IMR-90 (cell line): ENCODE data around the gene EPN2. TPM values are rescaled to one million over a fixed set of nuclear protein-coding genes. Genes with fewer than 3 reads are reported as not detected.

Experiments
- ATAC-seq: fragments of 200-7000 bp; cut with Tn5 transposase; 2 replicates; pipeline ENCODE4 v1.9.1; 2020; ENCODE audit warnings: low read depth, mild to moderate bottlenecking, moderate library complexity
- BruUV-seq: library from RNA; stranded (reverse); fragments of 400-500 nt; replicated peaks from 2 replicates; lab custom pipeline; 2021; lab: Mats Ljungman, UMichigan
- CTCF ChIA-PET: fragments of 300-600 bp; formaldehyde crosslinking; extraction: SDS; loops from one replicate; lab custom pipeline; 2021; ENCODE audit warnings: antibody characterized with exemption; lab: Yijun Ruan, JAX
- POLR2A ChIA-PET: fragments of 300-600 bp; sonication (Branson Sonifier 250); formaldehyde crosslinking; loops from one replicate; lab custom pipeline; 2022; ENCODE audit warnings: antibody characterized with exemption; ENCODE audit not compliant: unreplicated experiment; lab: Charles Lee
- DNase-seq: peaks from one replicate; pipeline ENCODE4 v3.0.0; 2013
- H2AFZ ChIP-seq: replicated peaks from 2 replicates; pipeline ENCODE3; 2013; ENCODE audit warnings: low read length, mild to moderate bottlenecking; ENCODE audit not compliant: poor library complexity
- H2AK5ac ChIP-seq: 2 replicates; pipeline ENCODE4 v1.6.1; 2013; ENCODE audit warnings: low read depth, low read length, inconsistent platforms
- H2AK9ac ChIP-seq: replicated peaks from 2 replicates; pipeline ENCODE3; 2013; ENCODE audit warnings: mild to moderate bottlenecking, low read depth, low read length, moderate library complexity; ENCODE audit not compliant: poor library complexity
- H2BK120ac ChIP-seq: 2 replicates; pipeline ENCODE4 v1.6.1; 2013; ENCODE audit warnings: low read depth, low read length, inconsistent platforms
- H2BK15ac ChIP-seq: 3 replicates; pipeline ENCODE4 v1.6.1; 2013; ENCODE audit warnings: low read depth, low read length, inconsistent platforms
- H2BK20ac ChIP-seq: 2 replicates; pipeline ENCODE4 v1.6.1; 2013; ENCODE audit warnings: low read depth, mild to moderate bottlenecking, inconsistent platforms, low read length, moderate library complexity
- H2BK5ac ChIP-seq: 2 replicates; pipeline ENCODE4 v1.6.1; 2013; ENCODE audit warnings: mild to moderate bottlenecking, low read depth, low read length, inconsistent platforms; ENCODE audit not compliant: poor library complexity, severe bottlenecking
- H3K14ac ChIP-seq: replicated peaks from 2 replicates; pipeline ENCODE4 v1.6.1; 2013; ENCODE audit warnings: low read depth, low read length, inconsistent platforms
- H3K18ac ChIP-seq: 2 replicates; pipeline ENCODE4 v1.6.1; 2013; ENCODE audit warnings: low read depth, low read length, control low read depth
- H3K23ac ChIP-seq: 2 replicates; pipeline ENCODE4 v1.6.1; 2013; ENCODE audit warnings: low read depth, low read length, inconsistent platforms
- H3K27ac ChIP-seq: 2 replicates; pipeline ENCODE4 v1.5.1; 2013; ENCODE audit warnings: mild to moderate bottlenecking, control low read depth, low read length; ENCODE audit not compliant: insufficient read depth
- H3K27me3 ChIP-seq: 2 replicates; pipeline ENCODE4 v1.6.1; 2013; ENCODE audit warnings: low read length; ENCODE audit not compliant: control insufficient read depth, insufficient read depth
- H3K36me3 ChIP-seq: 2 replicates; pipeline ENCODE4 v1.6.1; 2013; ENCODE audit warnings: low read length, mixed read lengths; ENCODE audit not compliant: control insufficient read depth, insufficient read depth
- H3K4ac ChIP-seq: 2 replicates; pipeline ENCODE4 v1.6.1; 2013; ENCODE audit warnings: low read depth, low read length, inconsistent platforms
- H3K4me1 ChIP-seq: 2 replicates; pipeline ENCODE4 v1.6.1; 2013; ENCODE audit warnings: low read length, mixed read lengths; ENCODE audit not compliant: control insufficient read depth, insufficient read depth
- H3K4me2 ChIP-seq: 2 replicates; pipeline ENCODE4 v1.6.1; 2013; ENCODE audit warnings: low read depth, mild to moderate bottlenecking, control low read depth, low read length, moderate library complexity
- H3K4me3 ChIP-seq: 2 replicates; pipeline ENCODE4 v1.5.1; 2013; ENCODE audit warnings: low read depth, mild to moderate bottlenecking, control low read depth, low read length, moderate library complexity; ENCODE audit not compliant: insufficient read depth
- H3K56ac ChIP-seq: 2 replicates; pipeline ENCODE4 v1.6.1; 2013; ENCODE audit warnings: low read length, inconsistent platforms; ENCODE audit not compliant: insufficient read depth; ENCODE audit errors: extremely low read depth
- H3K79me1 ChIP-seq, 2 experiments: 2 replicates each; pipeline ENCODE4 v1.6.1; 2013; ENCODE audit warnings: low read length in 2 of 2, inconsistent platforms in 1 of 2, low read depth in 1 of 2
- H3K9ac ChIP-seq: 2 replicates; pipeline ENCODE4 v1.6.1; 2013; ENCODE audit warnings: low read depth, low read length, control low read depth
- H3K9me1 ChIP-seq: 2 replicates; pipeline ENCODE4 v1.6.1; 2013; ENCODE audit warnings: low read length, inconsistent platforms; ENCODE audit not compliant: insufficient read depth
- H3K9me3 ChIP-seq: 2 replicates; pipeline ENCODE4 v1.6.1; 2013; ENCODE audit warnings: low read length; ENCODE audit not compliant: control insufficient read depth, insufficient read depth
- H4K20me1 ChIP-seq: 2 replicates; pipeline ENCODE4 v1.6.1; 2013; ENCODE audit warnings: low read length, inconsistent platforms; ENCODE audit not compliant: insufficient read depth
- H4K5ac ChIP-seq: 2 replicates; pipeline ENCODE4 v1.6.1; 2013; ENCODE audit warnings: mild to moderate bottlenecking, low read depth, low read length, control low read depth
- H4K8ac ChIP-seq, 2 experiments: 2 replicates each; pipeline ENCODE4 v1.6.1; 2013; ENCODE audit warnings: low read depth in 2 of 2, low read length in 2 of 2, control low read depth in 1 of 2, inconsistent platforms in 1 of 2
- H4K91ac ChIP-seq: 2 replicates; pipeline ENCODE4 v1.6.1; 2013; ENCODE audit warnings: low read depth, low read length, inconsistent platforms; ENCODE audit not compliant: insufficient read depth
- BHLHE40 ChIP-seq: fragments of 150-350 bp; IDR thresholded peaks from 2 replicates; pipeline ENCODE4 v1.6.1; 2016; ENCODE audit warnings: mild to moderate bottlenecking, low read depth, low read length
- CEBPB ChIP-seq: IDR thresholded peaks from 2 replicates; pipeline ENCODE4 v1.6.1; 2012; ENCODE audit warnings: low read depth, low read length, improper control_type of control experiment
- CHD1 ChIP-seq: IDR thresholded peaks from 2 replicates; pipeline ENCODE4 v1.6.1; 2012; ENCODE audit warnings: low read depth, low read length, improper control_type of control experiment
- CTCF ChIP-seq: conservative IDR thresholded peaks from 2 replicates; pipeline ENCODE4 v1.5.1; 2012; ENCODE audit warnings: mild to moderate bottlenecking, low read depth, low read length, improper control_type of control experiment
- ELK1 ChIP-seq: fragments of 150-350 bp; IDR thresholded peaks from 2 replicates; pipeline ENCODE4 v1.6.1; 2016; ENCODE audit warnings: low read depth, mild to moderate bottlenecking, low read length, moderate library complexity, borderline replicate concordance
- FOS ChIP-seq: fragments of 150-350 bp; IDR thresholded peaks from 2 replicates; pipeline ENCODE4 v1.6.1; 2016; ENCODE audit warnings: low read depth, low read length
- MAFK ChIP-seq: IDR thresholded peaks from 2 replicates; pipeline ENCODE4 v1.6.1; 2012; ENCODE audit warnings: low read depth, low read length, improper control_type of control experiment
- MAZ ChIP-seq: IDR thresholded peaks from 2 replicates; pipeline ENCODE4 v1.6.1; 2012; ENCODE audit warnings: low read depth, mild to moderate bottlenecking, low read length, improper control_type of control experiment, moderate library complexity, borderline replicate concordance
- MXI1 ChIP-seq: IDR thresholded peaks from 2 replicates; pipeline ENCODE4 v1.6.1; 2012; ENCODE audit warnings: low read depth, mild to moderate bottlenecking, low read length, moderate library complexity, borderline replicate concordance
- NFE2L2 ChIP-seq: fragments of 150-350 bp; IDR thresholded peaks from 2 replicates; pipeline ENCODE4 v1.6.1; 2016; ENCODE audit warnings: low read depth, mild to moderate bottlenecking, low read length
- POLR2A ChIP-seq: IDR thresholded peaks from 2 replicates; pipeline ENCODE4 v1.6.1; 2012; ENCODE audit warnings: mild to moderate bottlenecking, low read depth, low read length
- RAD21 ChIP-seq: IDR thresholded peaks from 2 replicates; pipeline ENCODE4 v1.6.1; 2012; ENCODE audit warnings: low read length, improper control_type of control experiment
- RCOR1 ChIP-seq: IDR thresholded peaks from 2 replicates; pipeline ENCODE4 v1.6.1; 2012; ENCODE audit warnings: mild to moderate bottlenecking, low read length, improper control_type of control experiment; ENCODE audit not compliant: insufficient replicate concordance
- RFX5 ChIP-seq: IDR thresholded peaks from 2 replicates; pipeline ENCODE4 v1.8.0; 2012; ENCODE audit warnings: low read depth, mild to moderate bottlenecking, low read length, moderate library complexity
- SMC3 ChIP-seq: fragments of 150-350 bp; IDR thresholded peaks from 2 replicates; pipeline ENCODE4 v1.6.1; 2016; ENCODE audit warnings: low read depth, mild to moderate bottlenecking, antibody characterized with exemption, low read length, moderate library complexity
- USF2 ChIP-seq: fragments of 150-350 bp; IDR thresholded peaks from 2 replicates; pipeline ENCODE4 v1.6.1; 2017; ENCODE audit warnings: mild to moderate bottlenecking, antibody characterized with exemption, low read length, low read depth
- WGBS, 2 experiments: methylation state at CpG; one replicate each; pipeline versions ENCODE4 v1.1.5 to v1.1.7; 2013; ENCODE audit warnings: missing lambda C conversion rate in 2 of 2; ENCODE audit not compliant: insufficient read length in 1 of 2; ENCODE audit errors: extremely low coverage in 2 of 2; 5-methylcytosine and 5-hydroxymethylcytosine counted together
- dilution Hi-C: fragments of 300-500 bp; cut with HindIII; formaldehyde crosslinking; loops from one replicate; pipeline ENCODE4 v1.14.3; 2018; ENCODE audit warnings: low sequenced_read_pairs; ENCODE audit not compliant: unreplicated experiment
- in situ Hi-C: fragments of 300-500 bp; cut with MboI; formaldehyde crosslinking; loops from 3 replicates; pipeline ENCODE4 v1.14.3; 2019; ENCODE audit warnings: low sequenced_read_pairs, inconsistent platforms, mixed read lengths
- intact Hi-C: fragments of 100-400 bp; cut with micrococcal nuclease; formaldehyde crosslinking; loops from 2 replicates; pipeline ENCODE4 v1.10.0; 2022
- polyA plus RNA-seq, 3 experiments: library from polyadenylated mRNA; depleted of rRNA; stranded (reverse); fragments of >200 nt; gene quantifications; 2 replicates each; pipeline ENCODE4 v1.2.3, GENCODE V29; 2012; ENCODE audit warnings: low replicate concordance in 1 of 3
- total RNA-seq: library from RNA; depleted of rRNA; stranded (reverse); fragments of >200 nt; gene quantifications from 2 replicates; pipeline ENCODE4 v1.2.3, GENCODE V29; 2012

EPN2 gene
- total and polyA plus RNA-seq, 2 of the 4 experiments (the other 2 are of a cell fraction): 14.9 to 25.3 TPM

- H3K23ac ChIP-seq: no peak overlapping the region
- peaks cover 5% of the 10 kb centered on the region for H3K4me1 ChIP-seq
- DNase-seq (no peak), ATAC-seq (no peak)
- no peak overlapping the region for H2AK5ac ChIP-seq
- H3K27ac ChIP-seq: no peak overlapping the region
- no peak overlapping the region for H4K91ac ChIP-seq
- ChIA-PET CTCF (no interaction called here), POLR2A (no interaction called here)
- no peak overlapping the region for H2BK120ac ChIP-seq
- in situ Hi-C loops (no loop called here), dilution Hi-C loops (no loop called here), intact Hi-C loops (no loop called here)
- no peak overlapping the region for H2BK20ac ChIP-seq
- no peak overlapping the region for H3K9ac ChIP-seq
- no peak overlapping the region for H3K14ac ChIP-seq
- H3K4ac ChIP-seq: no peak overlapping the region
- H3K4me3 ChIP-seq: no peak overlapping the region
- no peaks in the 10 kb centered on the region for H3K9me3 ChIP-seq
- peaks cover 32% of the 10 kb centered on the region for H4K20me1 ChIP-seq
- H2AFZ ChIP-seq: no peak overlapping the region
- H3K56ac ChIP-seq: no peak overlapping the region
- peaks cover 22 to 76% of the 10 kb centered on the region in 2 experiments; a peak in 3 of 4 replicates for H3K79me1 ChIP-seq
- no peak overlapping the region for H4K5ac ChIP-seq
- no peaks in the 10 kb centered on the region for H3K27me3 ChIP-seq
- peaks cover 25% of the 10 kb centered on the region for H3K9me1 ChIP-seq
- no CpG with 5 or more reads among the region's 6 CpGs for WGBS, 2 experiments
- H2BK5ac ChIP-seq: no peak overlapping the region
- no TSS peak for BruUV-seq
- no peak overlapping the region for H4K8ac ChIP-seq
- H3K18ac ChIP-seq: no peak overlapping the region
- no peak overlapping the region for H2AK9ac ChIP-seq
- no peak overlapping the region for H3K4me2 ChIP-seq
- TF ChIP-seq CHD1: no peak
- no peak for TF ChIP-seq CTCF
- TF ChIP-seq MXI1: no peak
- no peak for TF ChIP-seq POLR2A
- no peak for TF ChIP-seq CEBPB
- TF ChIP-seq BHLHE40: no peak
- TF ChIP-seq USF2: no peak
- no peak for TF ChIP-seq ELK1
- TF ChIP-seq SMC3: no peak
- TF ChIP-seq MAFK: no peak
- no peak for TF ChIP-seq MAZ
- TF ChIP-seq RFX5: no peak
- no peak for TF ChIP-seq NFE2L2
- TF ChIP-seq FOS: no peak
- TF ChIP-seq RCOR1: no peak
- no peak for TF ChIP-seq RAD21
- H2BK15ac ChIP-seq: no peak overlapping the region
- H3K36me3 ChIP-seq: peaks cover 9% of the 10 kb centered on the region; the same call in 1 of the 2 replicates
These were observed 61.5 kb downstream of the EPN2 start for GRCh38 chr17:19298569-19299213.
